Trophoblast cell (in vitro differentiated cells and primary cell): ENCODE data around the gene KLHL21.

Source experiments
- DNase-seq, 2 donors: peaks; one replicate each; pipeline ENCODE4 v3.0.0-alpha.2; 2016
- H2AFZ ChIP-seq: 2 replicates; pipeline ENCODE4 v1.6.1; 2013; ENCODE audit warnings: low read length, moderate library complexity, mild to moderate bottlenecking; ENCODE audit not compliant: insufficient read depth, poor library complexity
- H2AK5ac ChIP-seq: 2 replicates; pipeline ENCODE4 v1.6.1; 2013; ENCODE audit warnings: mild to moderate bottlenecking, low read length
- H2BK120ac ChIP-seq: 2 replicates; pipeline ENCODE4 v1.6.1; 2013; ENCODE audit warnings: low read length, mild to moderate bottlenecking, moderate library complexity; ENCODE audit not compliant: insufficient read depth, poor library complexity
- H2BK12ac ChIP-seq: 2 replicates; pipeline ENCODE4 v1.6.1; 2013; ENCODE audit warnings: mild to moderate bottlenecking, low read length, moderate library complexity
- H2BK5ac ChIP-seq: 2 replicates; pipeline ENCODE4 v1.6.1; 2013; ENCODE audit warnings: low read length, low read depth, moderate library complexity, mild to moderate bottlenecking; ENCODE audit not compliant: poor library complexity
- H3K14ac ChIP-seq: 2 replicates; pipeline ENCODE4 v1.6.1; 2013; ENCODE audit warnings: mild to moderate bottlenecking, low read length
- H3K18ac ChIP-seq: 2 replicates; pipeline ENCODE4 v1.6.1; 2013; ENCODE audit warnings: mild to moderate bottlenecking, low read length
- H3K23ac ChIP-seq: 2 replicates; pipeline ENCODE4 v1.6.1; 2013; ENCODE audit warnings: low read length
- H3K27ac ChIP-seq: 2 replicates; pipeline ENCODE4 v1.5.1; 2013; ENCODE audit warnings: low read depth, mild to moderate bottlenecking, inconsistent platforms, low read length, moderate library complexity
- H3K27me3 ChIP-seq: 2 replicates; pipeline ENCODE4 v1.6.1; 2013; ENCODE audit warnings: inconsistent platforms, mild to moderate bottlenecking, low read length, moderate library complexity; ENCODE audit not compliant: insufficient read depth
- H3K36me3 ChIP-seq, 2 experiments: 1 replicate in 1 of 2; 2 replicates in 1 of 2; pipeline ENCODE4 v1.6.1; 2013; ENCODE audit warnings: low read length in 2 of 2, mild to moderate bottlenecking in 2 of 2, moderate library complexity in 1 of 2; ENCODE audit not compliant: insufficient read depth in 2 of 2, control insufficient read depth in 1 of 2
- H3K4ac ChIP-seq: 2 replicates; pipeline ENCODE4 v1.6.1; 2013; ENCODE audit warnings: low read depth, mild to moderate bottlenecking, low read length, moderate library complexity
- H3K4me1 ChIP-seq, 2 experiments: 1 replicate in 1 of 2; 2 replicates in 1 of 2; pipeline ENCODE4 v1.6.1; 2013; ENCODE audit warnings: low read length in 2 of 2, mild to moderate bottlenecking in 2 of 2, moderate library complexity in 1 of 2; ENCODE audit not compliant: insufficient read depth in 2 of 2, control insufficient read depth in 1 of 2
- H3K4me2 ChIP-seq: 2 replicates; pipeline ENCODE4 v1.6.1; 2013; ENCODE audit warnings: inconsistent platforms, mild to moderate bottlenecking, low read length, moderate library complexity
- H3K4me3 ChIP-seq: 2 replicates; pipeline ENCODE4 v1.5.1; 2013; ENCODE audit warnings: mild to moderate bottlenecking, low read depth, low read length, inconsistent platforms
- H3K79me1 ChIP-seq: one replicate; pipeline ENCODE4 v1.6.1; 2013; ENCODE audit warnings: low read length
- H3K79me2 ChIP-seq: 2 replicates; pipeline ENCODE4 v1.6.1; 2013; ENCODE audit warnings: low read length, mild to moderate bottlenecking; ENCODE audit not compliant: control insufficient read depth, insufficient read depth, poor library complexity
- H3K9ac ChIP-seq: 2 replicates; pipeline ENCODE4 v1.6.1; 2013; ENCODE audit warnings: mild to moderate bottlenecking, low read length
- H3K9me3 ChIP-seq: 2 replicates; pipeline ENCODE4 v1.6.1; 2013; ENCODE audit warnings: low read depth, mild to moderate bottlenecking, control low read depth, inconsistent platforms, low read length; ENCODE audit not compliant: insufficient read depth
- H4K12ac ChIP-seq: 2 replicates; pipeline ENCODE4 v1.6.1; 2013; ENCODE audit warnings: low read depth, mild to moderate bottlenecking, low read length, moderate library complexity
- H4K8ac ChIP-seq: 2 replicates; pipeline ENCODE4 v1.6.1; 2013; ENCODE audit warnings: low read depth, mild to moderate bottlenecking, low read length, moderate library complexity
- H4K91ac ChIP-seq: one replicate; pipeline ENCODE4 v1.6.1; 2013; ENCODE audit warnings: low read depth, mild to moderate bottlenecking, low read length, moderate library complexity
- WGBS: extraction: QIAGEN DNeasy Blood & Tissue Kit; methylation state at CpG from one replicate; pipeline ENCODE4 v1.1.7; 2013; ENCODE audit warnings: missing lambda C conversion rate; ENCODE audit not compliant: insufficient read length, insufficient coverage; ENCODE audit errors: extremely low coverage; 5-methylcytosine and 5-hydroxymethylcytosine counted together

The KLHL21 gene

GRCh38 chr1:6588128-6588892, 14.4 kb downstream of the KLHL21 start:
- Histone ChIP-seq H3K4me1 (no peaks in the 10 kb centered on the region), H3K9ac (no peak overlapping the region), H4K91ac (no peak overlapping the region), H3K23ac (no peak overlapping the region), H2AK5ac (no peak overlapping the region), H2BK5ac (no peak overlapping the region), H2BK120ac (no peak overlapping the region), H3K79me1 (no peaks in the 10 kb centered on the region), H3K27me3 (no peaks in the 10 kb centered on the region), H3K14ac (no peak overlapping the region), H3K4ac (no peak overlapping the region), H3K18ac (no peak overlapping the region), H3K4me2 (no peak overlapping the region), H2BK12ac (no peak overlapping the region), H2AFZ (no peak overlapping the region), H4K8ac (no peak overlapping the region), H3K9me3 (no peaks in the 10 kb centered on the region), H3K79me2 (no peaks in the 10 kb centered on the region), H3K36me3 (peaks cover 57 to 60% of the 10 kb centered on the region in 2 experiments), H3K27ac (no peak overlapping the region), H3K4me3 (no peak overlapping the region), H4K12ac (no peak overlapping the region)
- no CpG with 5 or more reads among the region's 25 CpGs for WGBS
- no peak for DNase-seq

- Histone ChIP-seq H3K4me2 (no peak overlapping the region), H3K4me1 (no peaks in the 10 kb centered on the region), H4K12ac (no peak overlapping the region), H3K27ac (no peak overlapping the region), H2BK120ac (no peak overlapping the region), H3K4me3 (no peak overlapping the region), H2BK5ac (no peak overlapping the region), H4K91ac (no peak overlapping the region), H2AK5ac (no peak overlapping the region), H3K27me3 (no peaks in the 10 kb centered on the region), H3K14ac (no peak overlapping the region), H3K18ac (no peak overlapping the region), H4K8ac (no peak overlapping the region), H3K9ac (no peak overlapping the region), H3K9me3 (no peaks in the 10 kb centered on the region), H2BK12ac (no peak overlapping the region), H3K79me1 (no peaks in the 10 kb centered on the region), H3K23ac (no peak overlapping the region), H3K4ac (no peak overlapping the region), H3K79me2 (no peaks in the 10 kb centered on the region), H3K36me3 (peaks cover 49 to 52% of the 10 kb centered on the region in 2 experiments), H2AFZ (no peak overlapping the region)
- no CpG with 5 or more reads among the region's 13 CpGs for WGBS
- no peak for DNase-seq
These were observed 15.2 kb downstream of the KLHL21 start for GRCh38 chr1:6587261-6588005.

DNA sequence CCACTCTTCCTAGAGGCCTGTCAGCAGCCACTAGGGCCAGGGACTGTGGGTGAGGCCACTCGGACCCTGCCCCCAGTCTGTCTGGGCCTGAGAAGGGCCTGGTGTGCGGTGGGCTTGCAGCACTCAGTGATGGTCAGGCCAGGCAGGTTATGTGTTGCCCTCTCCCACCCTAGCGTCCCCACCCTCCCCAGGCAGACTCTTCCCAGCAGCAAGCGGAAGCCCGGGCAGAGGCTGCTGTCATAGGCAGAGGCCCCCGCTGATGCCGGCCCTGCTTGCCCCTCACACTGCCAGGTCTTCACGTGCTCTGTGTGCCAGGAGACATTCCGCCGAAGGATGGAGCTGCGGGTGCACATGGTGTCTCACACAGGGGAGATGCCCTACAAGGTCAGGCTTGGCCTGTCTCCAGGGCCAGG, 16.3 kb downstream of the KLHL21 start:
- Histone ChIP-seq H3K36me3 (peaks cover 43 to 48% of the 10 kb centered on the region in 2 experiments), H3K14ac (no peak overlapping the region), H3K4ac (no peak overlapping the region), H2AK5ac (no peak overlapping the region), H3K27ac (no peak overlapping the region), H3K79me2 (no peaks in the 10 kb centered on the region), H3K4me1 (no peaks in the 10 kb centered on the region), H3K4me3 (no peak overlapping the region), H4K91ac (no peak overlapping the region), H4K12ac (no peak overlapping the region), H4K8ac (no peak overlapping the region), H3K27me3 (no peaks in the 10 kb centered on the region), H2BK12ac (no peak overlapping the region), H2BK120ac (no peak overlapping the region), H3K9me3 (no peaks in the 10 kb centered on the region), H3K18ac (no peak overlapping the region), H3K4me2 (no peak overlapping the region), H3K23ac (no peak overlapping the region), H2AFZ (no peak overlapping the region), H3K79me1 (no peaks in the 10 kb centered on the region), H2BK5ac (no peak overlapping the region), H3K9ac (no peak overlapping the region)
- WGBS: no CpG with 5 or more reads among the region's 11 CpGs
- no peak for DNase-seq

DNA sequence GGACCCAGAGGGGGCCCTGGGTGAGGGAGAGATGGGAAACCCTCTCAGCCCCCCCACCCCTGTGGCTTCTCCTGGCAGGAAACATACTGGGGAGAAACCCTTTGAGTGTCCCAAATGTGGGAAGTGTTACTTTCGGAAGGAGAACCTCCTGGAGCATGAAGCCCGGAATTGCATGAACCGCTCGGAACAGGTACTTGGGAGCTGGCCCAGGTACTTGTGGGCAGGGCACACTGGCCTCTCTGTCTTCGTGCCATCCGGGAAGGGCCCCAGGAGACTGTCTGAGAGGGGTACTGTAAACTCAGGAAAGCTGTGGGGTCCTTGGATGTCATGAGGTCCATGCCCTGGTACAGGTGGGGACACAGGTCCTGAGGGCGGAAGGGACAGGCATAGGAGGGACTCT, 16.8 kb downstream of the KLHL21 start:
- Histone ChIP-seq H3K27me3 (no peaks in the 10 kb centered on the region), H4K12ac (no peak overlapping the region), H2BK5ac (no peak overlapping the region), H3K9ac (no peak overlapping the region), H2AK5ac (no peak overlapping the region), H3K4me2 (no peak overlapping the region), H3K23ac (no peak overlapping the region), H2BK120ac (no peak overlapping the region), H3K4me3 (no peak overlapping the region), H3K18ac (no peak overlapping the region), H3K4ac (no peak overlapping the region), H3K4me1 (peaks cover under 1 to 3% of the 10 kb centered on the region in 2 experiments), H3K36me3 (peaks cover 39 to 42% of the 10 kb centered on the region in 2 experiments), H3K27ac (no peak overlapping the region), H2BK12ac (no peak overlapping the region), H3K79me1 (no peaks in the 10 kb centered on the region), H2AFZ (no peak overlapping the region), H4K91ac (no peak overlapping the region), H4K8ac (no peak overlapping the region), H3K79me2 (no peaks in the 10 kb centered on the region), H3K14ac (no peak overlapping the region), H3K9me3 (no peaks in the 10 kb centered on the region)
- no CpG with 5 or more reads among the region's 7 CpGs for WGBS
- DNase-seq: no peak
